ENCODE data around the gene LZIC.

LZIC gene

GRCh38 chr1:9886092-9886742 lies 57.0 kb downstream of the LZIC start:
- no peak for DNase-seq (ENCODE audit: low read depth, low spot score)

- DNase-seq (ENCODE audit: low read depth, low spot score): no peak
Observed at GRCh38 chr1:9884805-9885204, 58.4 kb downstream of the LZIC start.

- DNase-seq (ENCODE audit: low read depth, low spot score): no peak
Observed at GRCh38 chr1:9883585-9884449, 59.4 kb downstream of the LZIC start.

GRCh38 chr1:9882945-9883303 lies 60.3 kb downstream of the LZIC start:
- no peak for DNase-seq (ENCODE audit: low read depth, low spot score)

GRCh38 chr1:9882296-9882944 lies 60.8 kb downstream of the LZIC start:
- no peak for DNase-seq (ENCODE audit: low read depth, low spot score)

- DNase-seq (ENCODE audit: low read depth, low spot score): no peak
Observed at GRCh38 chr1:9881838-9882249, 61.3 kb downstream of the LZIC start.

Measured in iPS DF 19.7 (cell line).